Breast epithelium (tissue), 3 donors: ENCODE measurements around the gene CPED1.

Source experiments
- POLR2A ChIP-seq: fragments of 450-650 bp; IDR thresholded peaks from one replicate; pipeline ENCODE4 v1.6.1; 2016; ENCODE audit warnings: antibody characterized with exemption, mild to moderate bottlenecking, moderate library complexity
- POLR2AphosphoS5 ChIP-seq, 3 donors: sonication (generic); formaldehyde crosslinking; IDR thresholded peaks; one replicate each; pipeline ENCODE4 v1.6.1; 2017; ENCODE audit warnings: antibody characterized with exemption in 3 of 3
- TF ChIP-seq, protein P1 (sequence below), 3 donors: fragments of 450-650 bp; IDR thresholded peaks; one replicate each; pipeline ENCODE4 v1.5.1; 2016 to 2017; ENCODE audit warnings: antibody characterized with exemption in 3 of 3, mild to moderate bottlenecking in 3 of 3, moderate library complexity in 3 of 3

DNA sequence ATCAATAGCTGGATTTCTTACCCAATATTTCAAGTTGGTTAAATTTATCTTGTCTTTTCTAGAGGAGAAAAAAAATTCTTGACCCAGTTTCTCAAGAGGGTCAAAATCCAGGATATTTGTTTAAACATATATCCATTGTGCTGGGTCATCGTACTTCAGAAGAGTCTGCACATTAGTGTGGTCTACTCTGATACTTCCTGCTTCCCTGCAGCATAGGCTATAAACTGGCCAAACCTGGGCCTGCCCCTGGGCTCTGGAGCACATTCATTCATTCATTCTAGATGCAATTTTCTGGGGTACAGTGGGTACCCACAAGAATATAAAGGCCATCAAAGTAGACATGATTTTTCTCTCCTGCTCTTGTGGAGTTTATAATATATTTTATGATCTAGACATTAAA, 198.2 kb downstream of the CPED1 start:
- TF ChIP-seq, protein P1, sequence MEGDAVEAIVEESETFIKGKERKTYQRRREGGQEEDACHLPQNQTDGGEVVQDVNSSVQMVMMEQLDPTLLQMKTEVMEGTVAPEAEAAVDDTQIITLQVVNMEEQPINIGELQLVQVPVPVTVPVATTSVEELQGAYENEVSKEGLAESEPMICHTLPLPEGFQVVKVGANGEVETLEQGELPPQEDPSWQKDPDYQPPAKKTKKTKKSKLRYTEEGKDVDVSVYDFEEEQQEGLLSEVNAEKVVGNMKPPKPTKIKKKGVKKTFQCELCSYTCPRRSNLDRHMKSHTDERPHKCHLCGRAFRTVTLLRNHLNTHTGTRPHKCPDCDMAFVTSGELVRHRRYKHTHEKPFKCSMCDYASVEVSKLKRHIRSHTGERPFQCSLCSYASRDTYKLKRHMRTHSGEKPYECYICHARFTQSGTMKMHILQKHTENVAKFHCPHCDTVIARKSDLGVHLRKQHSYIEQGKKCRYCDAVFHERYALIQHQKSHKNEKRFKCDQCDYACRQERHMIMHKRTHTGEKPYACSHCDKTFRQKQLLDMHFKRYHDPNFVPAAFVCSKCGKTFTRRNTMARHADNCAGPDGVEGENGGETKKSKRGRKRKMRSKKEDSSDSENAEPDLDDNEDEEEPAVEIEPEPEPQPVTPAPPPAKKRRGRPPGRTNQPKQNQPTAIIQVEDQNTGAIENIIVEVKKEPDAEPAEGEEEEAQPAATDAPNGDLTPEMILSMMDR (IDR thresholded peaks at IDR 0.05) = no peak
- no peak for TF ChIP-seq POLR2AphosphoS5 (IDR thresholded peaks at IDR 0.05)
- TF ChIP-seq POLR2A = no peak
